HCT116 (cell line): ENCODE measurements around the gene FXYD4. TPM values are rescaled to one million over a fixed set of nuclear protein-coding genes. Genes with fewer than 3 reads are reported as not detected.

Source experiments
- ATAC-seq: fragments of 200-7000 bp; cut with Tn5 transposase; 2 replicates; pipeline ENCODE4 v1.9.1; 2020; ENCODE audit warnings: mild to moderate bottlenecking, moderate library complexity
- BruUV-seq: library from RNA; stranded (reverse); fragments of 400-500 nt; replicated peaks from 2 replicates; lab custom pipeline; 2021; lab: Mats Ljungman, UMichigan
- CTCF ChIA-PET: fragments of 300-600 bp; sonication (Branson Sonifier 250); formaldehyde crosslinking; loops from one replicate; lab custom pipeline; 2021; ENCODE audit warnings: antibody characterized with exemption; lab: Charles Lee
- POLR2A ChIA-PET: fragments of 300-600, 350-600 bp; sonication (Branson Sonifier 250); formaldehyde crosslinking; loops from one replicate; lab custom pipeline; 2021; ENCODE audit warnings: antibody characterized with exemption; lab: Charles Lee
- RAD21 ChIA-PET, 2 experiments: fragments of 300-600 bp; sonication (Branson Sonifier 250); formaldehyde crosslinking; loops; one replicate each; lab custom pipeline; 2023; ENCODE audit warnings: low total read pairs in 2 of 2; ENCODE audit not compliant: uncharacterized antibody in 2 of 2, unreplicated experiment in 2 of 2, low non-redundant PET in 1 of 2; lab: Charles Lee
- DNase-seq: peaks from one replicate; pipeline ENCODE4 v3.0.0-alpha.2; 2010; ENCODE audit warnings: low read depth, low spot score
- H2AFZ ChIP-seq: fragments of 200-600 bp; shearing (Covaris generic), sonication (generic); 2 replicates; pipeline ENCODE4 v1.6.1; 2017; ENCODE audit warnings: low read depth, mixed run types, mixed read lengths, antibody characterized with exemption, low read length; ENCODE audit not compliant: poor library complexity, severe bottlenecking
- H3K27ac ChIP-seq: 2 replicates; pipeline ENCODE4 v1.5.1; 2012; ENCODE audit warnings: low read depth, low read length
- H3K27me3 ChIP-seq: fragments of 200-600 bp; sonication (generic); 2 replicates; pipeline ENCODE4 v1.6.1; 2016; ENCODE audit warnings: mixed run types, low read length, mixed read lengths; ENCODE audit not compliant: insufficient read depth
- H3K36me3 ChIP-seq, 2 experiments: fragments of 200-500 bp in 1 of 2; fragments of 200-600 bp in 1 of 2; sonication (Bioruptor generic) in 1 of 2; sonication (generic) in 1 of 2; 2 replicates each; pipeline versions ENCODE4 v1.5.1 to v1.6.1; 2014 to 2016; ENCODE audit warnings: low read length in 2 of 2, inconsistent platforms in 1 of 2, mixed read lengths in 1 of 2, mixed run types in 1 of 2; ENCODE audit not compliant: insufficient read depth in 2 of 2, control insufficient read depth in 1 of 2
- H3K4me1 ChIP-seq, 2 experiments: fragments of 200-600 bp in 1 of 2; sonication (generic) in 1 of 2; 2 replicates each; pipeline versions ENCODE4 v1.5.1 to v1.6.1; 2012 to 2017; ENCODE audit warnings: low read length in 2 of 2, inconsistent platforms in 1 of 2, mild to moderate bottlenecking in 1 of 2, mixed read lengths in 1 of 2, mixed run types in 1 of 2, moderate library complexity in 1 of 2; ENCODE audit not compliant: insufficient read depth in 2 of 2, control insufficient read depth in 1 of 2
- H3K4me2 ChIP-seq: fragments of 200-600 bp; sonication (generic); 2 replicates; pipeline ENCODE4 v1.6.1; 2017; ENCODE audit warnings: mixed run types, low read length, mixed read lengths
- H3K4me3 ChIP-seq, 2 experiments: fragments of 200-600 bp in 1 of 2; sonication (generic) in 1 of 2; replicated peaks in 1 of 2; 2 replicates each; pipeline ENCODE4 v1.5.1; 2011 to 2016; ENCODE audit warnings: low read length in 2 of 2, control low read depth in 1 of 2, low read depth in 1 of 2, mild to moderate bottlenecking in 1 of 2, mixed read lengths in 1 of 2, mixed run types in 1 of 2
- H3K79me2 ChIP-seq: fragments of 200-600 bp; sonication (generic); 2 replicates; pipeline ENCODE4 v1.6.1; 2017; ENCODE audit warnings: mild to moderate bottlenecking, mixed run types, low read length, moderate library complexity, mixed read lengths; ENCODE audit not compliant: insufficient read depth
- H3K9ac ChIP-seq: fragments of 200-600 bp; sonication (generic); 2 replicates; pipeline ENCODE4 v1.6.1; 2016; ENCODE audit warnings: low read length, mixed read lengths
- H3K9me2 ChIP-seq: fragments of 200-600 bp; sonication (generic), shearing (Covaris generic); 2 replicates; pipeline ENCODE4 v1.6.1; 2017; ENCODE audit warnings: mixed run types, mild to moderate bottlenecking, moderate library complexity; ENCODE audit not compliant: insufficient read depth
- H3K9me3 ChIP-seq, 2 experiments: fragments of 200-500 bp in 1 of 2; fragments of 200-600 bp in 1 of 2; sonication (Bioruptor generic) in 1 of 2; sonication (generic) in 1 of 2; 2 replicates each; pipeline ENCODE4 v1.6.1; 2014 to 2017; ENCODE audit warnings: low read length in 2 of 2, mixed read lengths in 2 of 2, inconsistent platforms in 1 of 2, low read depth in 1 of 2, mild to moderate bottlenecking in 1 of 2, mixed run types in 1 of 2, moderate library complexity in 1 of 2; ENCODE audit not compliant: control insufficient read depth in 1 of 2, insufficient read depth in 1 of 2
- H4K20me1 ChIP-seq: fragments of 200-600 bp; sonication (generic), shearing (Covaris generic); 2 replicates; pipeline ENCODE4 v1.6.1; 2017; ENCODE audit warnings: mixed run types, mild to moderate bottlenecking, moderate library complexity; ENCODE audit not compliant: insufficient read depth
- CBX3 ChIP-seq: IDR thresholded peaks from 2 replicates; pipeline ENCODE4 v1.6.1; 2012; ENCODE audit warnings: low read depth
- CEBPB ChIP-seq: IDR thresholded peaks from 2 replicates; pipeline ENCODE4 v1.6.1; 2012; ENCODE audit warnings: low read depth
- EGR1 ChIP-seq: IDR thresholded peaks from 2 replicates; pipeline ENCODE4 v1.6.1; 2012; ENCODE audit warnings: low read depth
- ELF1 ChIP-seq: IDR thresholded peaks from 2 replicates; pipeline ENCODE4 v1.6.1; 2012; ENCODE audit warnings: low read depth, borderline replicate concordance
- EZH2phosphoT487 ChIP-seq: fragments of 200-600 bp; IDR thresholded peaks from 2 replicates; pipeline ENCODE4 v1.6.1; 2018; ENCODE audit warnings: antibody characterized with exemption, borderline replicate concordance
- RAD21 ChIP-seq: IDR thresholded peaks from 2 replicates; pipeline ENCODE4 v1.6.1; 2012; ENCODE audit warnings: low read depth, mild to moderate bottlenecking
- SIN3A ChIP-seq: IDR thresholded peaks from 2 replicates; pipeline ENCODE4 v1.6.1; 2012; ENCODE audit warnings: low read depth
- SP1 ChIP-seq: IDR thresholded peaks from 2 replicates; pipeline ENCODE4 v1.6.1; 2012; ENCODE audit warnings: low read depth
- TCF7L2 ChIP-seq: IDR thresholded peaks from 2 replicates; pipeline ENCODE4 v1.7.0; 2011; ENCODE audit warnings: borderline replicate concordance, inconsistent platforms; ENCODE audit not compliant: insufficient read depth, insufficient read length; ENCODE audit errors: extremely low read depth
- YY1 ChIP-seq: IDR thresholded peaks from 2 replicates; pipeline ENCODE4 v1.6.1; 2011; ENCODE audit warnings: low read length, low read depth, moderate library complexity, mild to moderate bottlenecking; ENCODE audit not compliant: insufficient replicate concordance; ENCODE audit errors: extremely low read depth
- ZFX ChIP-seq: fragments of 450-650 bp; IDR thresholded peaks from 2 replicates; pipeline ENCODE4 v1.6.1; 2017
- intact Hi-C: fragments of 100-400 bp; cut with micrococcal nuclease; formaldehyde crosslinking; loops from 2 replicates; pipeline ENCODE4 v1.10.0; 2022
- total RNA-seq: library from RNA; stranded (reverse); gene quantifications from one replicate; pipeline ENCODE4 v1.2.1, GENCODE V29; 2021; ENCODE audit not compliant: unreplicated experiment
- TF ChIP-seq, protein P1 (sequence below): IDR thresholded peaks from 2 replicates; pipeline ENCODE4 v1.6.1; 2012

The FXYD4 gene
- total RNA-seq, 1 experiment from 2014 or later, result 0.71 TPM

DNA sequence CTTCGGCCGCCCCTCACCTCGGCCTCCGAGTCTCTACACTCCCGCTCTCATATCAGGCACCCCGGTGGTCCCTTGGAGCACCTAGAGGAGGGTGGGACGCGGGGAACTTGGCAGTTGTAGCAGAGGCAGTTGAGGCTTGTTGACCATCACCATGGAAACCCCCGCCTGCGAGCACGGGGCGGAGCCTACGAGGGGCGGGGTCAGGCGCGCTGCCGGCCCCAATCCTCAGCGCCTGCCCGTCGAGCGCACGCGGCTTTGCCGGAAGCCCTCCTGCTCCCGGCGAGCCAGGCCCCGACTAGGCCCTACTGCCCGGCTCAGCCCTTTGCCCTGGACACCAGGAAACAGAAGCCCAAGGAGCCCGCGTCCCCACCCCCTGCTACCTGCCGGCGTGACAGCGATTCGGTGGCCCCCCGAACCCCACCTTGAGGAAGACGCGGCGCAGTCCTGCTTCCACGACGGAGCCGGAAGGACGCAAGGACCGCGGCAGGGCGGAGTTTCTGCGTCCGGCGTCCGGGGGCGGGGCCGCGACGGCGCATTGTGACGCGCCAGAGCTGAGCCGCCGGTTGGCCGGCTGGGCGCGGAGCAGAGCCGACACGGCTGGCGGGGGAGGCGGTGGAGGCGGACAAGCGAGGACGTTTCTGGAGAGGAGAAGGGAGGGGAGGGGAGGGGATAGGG lies 37.4 kb downstream of the FXYD4 start, which contains the start of gene HNRNPF:
Gene HNRNPF (minus strand): TSS at position 477 of the 675 bp plus-strand sequence. CDS start 21,302 bp downstream, outside the sequence.
- H3K27me3 ChIP-seq, result no peaks in the 10 kb centered on the region
- H3K4me2 ChIP-seq, result peak within 1 kb of the TSS; percentile 93
- H3K27ac ChIP-seq, result peak within 1 kb of the TSS; percentile 96
- H3K9ac ChIP-seq, result peak within 1 kb of the TSS; percentile 100
- POLR2A ChIA-PET, result interaction anchor here (0.8 to 2.2 kb wide), 6 partner anchors 10 to 54 kb away, joined by 3 to 11 read pairs (median 5); partner anchors contain the start of gene ZNF487
- H4K20me1 ChIP-seq, result peaks cover 17% of the 10 kb centered on the region; the same call in 1 of the 2 replicates
- H3K36me3 ChIP-seq, result no peaks in the 10 kb centered on the region; a peak in 1 of 4 replicates
- no peaks in the 10 kb centered on the region for H3K9me2 ChIP-seq
- H2AFZ ChIP-seq, result no peak within 1 kb of the TSS
- peak within 1 kb of the TSS; percentile 92 to 93 for H3K4me3 ChIP-seq
- RAD21 ChIA-PET, result interaction anchor here in 1 of 2 experiments (0.6 kb wide), 1 partner anchor 10 kb away, joined by 6 read pairs; no protein-coding TSS in a partner anchor
- H3K4me1 ChIP-seq, result peaks cover 35 to 53% of the 10 kb centered on the region in 2 experiments
- intact Hi-C loops, result loop anchor here (1.0 to 2.0 kb wide), 2 partner anchors 8 to 28 kb away; partner anchors contain the start of gene ZNF487
- DNase-seq, result peak; percentile 91
- BruUV-seq, result no TSS peak
- CTCF ChIA-PET, result interaction anchor here (1.5 kb wide), 1 partner anchor 60 kb away, joined by 4 read pairs; no protein-coding TSS in a partner anchor
- ATAC-seq, result peak; percentile 82
- peaks cover 58% of the 10 kb centered on the region for H3K79me2 ChIP-seq
- H3K9me3 ChIP-seq, result no peaks in the 10 kb centered on the region
- TF ChIP-seq CEBPB (no peak), TCF7L2 (peak; percentile 18), EZH2phosphoT487 (no peak), YY1 (peak; percentile 12), EGR1 (peak; percentile 87), SIN3A (peak; percentile 82), SP1 (peak; percentile 79), CBX3 (0 out of 2 replicates have a peak, but pooled peaks have one; percentile 42), ZFX (peak; percentile 77), ELF1 (no peak; the same call in 1 of the 2 replicates), RAD21 (no peak)
- TF ChIP-seq, protein P1, sequence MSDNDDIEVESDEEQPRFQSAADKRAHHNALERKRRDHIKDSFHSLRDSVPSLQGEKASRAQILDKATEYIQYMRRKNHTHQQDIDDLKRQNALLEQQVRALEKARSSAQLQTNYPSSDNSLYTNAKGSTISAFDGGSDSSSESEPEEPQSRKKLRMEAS, result peak; percentile 99
